IMR-90 (cell line): ENCODE results near the gene UBL4A. TPM values are rescaled to one million over a fixed set of nuclear protein-coding genes. Genes with fewer than 3 reads are reported as not detected.

Experiments used
- ATAC-seq: fragments of 200-7000 bp; cut with Tn5 transposase; 2 replicates; pipeline ENCODE4 v1.9.1; 2020; ENCODE audit warnings: low read depth, mild to moderate bottlenecking, moderate library complexity
- BruUV-seq: library from RNA; stranded (reverse); fragments of 400-500 nt; replicated peaks from 2 replicates; lab custom pipeline; 2021; lab: Mats Ljungman, UMichigan
- CTCF ChIA-PET: fragments of 300-600 bp; formaldehyde crosslinking; extraction: SDS; loops from one replicate; lab custom pipeline; 2021; ENCODE audit warnings: antibody characterized with exemption; lab: Yijun Ruan, JAX
- POLR2A ChIA-PET: fragments of 300-600 bp; sonication (Branson Sonifier 250); formaldehyde crosslinking; loops from one replicate; lab custom pipeline; 2022; ENCODE audit warnings: antibody characterized with exemption; ENCODE audit not compliant: unreplicated experiment; lab: Charles Lee
- DNase-seq: peaks from one replicate; pipeline ENCODE4 v3.0.0; 2013
- H2AFZ ChIP-seq: replicated peaks from 2 replicates; pipeline ENCODE3; 2013; ENCODE audit warnings: low read length, mild to moderate bottlenecking; ENCODE audit not compliant: poor library complexity
- H2AK5ac ChIP-seq: 2 replicates; pipeline ENCODE4 v1.6.1; 2013; ENCODE audit warnings: low read depth, low read length, inconsistent platforms
- H2AK9ac ChIP-seq: replicated peaks from 2 replicates; pipeline ENCODE3; 2013; ENCODE audit warnings: mild to moderate bottlenecking, low read depth, low read length, moderate library complexity; ENCODE audit not compliant: poor library complexity
- H2BK120ac ChIP-seq: 2 replicates; pipeline ENCODE4 v1.6.1; 2013; ENCODE audit warnings: low read depth, low read length, inconsistent platforms
- H2BK15ac ChIP-seq: 3 replicates; pipeline ENCODE4 v1.6.1; 2013; ENCODE audit warnings: low read depth, low read length, inconsistent platforms
- H2BK20ac ChIP-seq: 2 replicates; pipeline ENCODE4 v1.6.1; 2013; ENCODE audit warnings: low read depth, mild to moderate bottlenecking, inconsistent platforms, low read length, moderate library complexity
- H2BK5ac ChIP-seq: 2 replicates; pipeline ENCODE4 v1.6.1; 2013; ENCODE audit warnings: mild to moderate bottlenecking, low read depth, low read length, inconsistent platforms; ENCODE audit not compliant: poor library complexity, severe bottlenecking
- H3K14ac ChIP-seq: replicated peaks from 2 replicates; pipeline ENCODE4 v1.6.1; 2013; ENCODE audit warnings: low read depth, low read length, inconsistent platforms
- H3K18ac ChIP-seq: 2 replicates; pipeline ENCODE4 v1.6.1; 2013; ENCODE audit warnings: low read depth, low read length, control low read depth
- H3K23ac ChIP-seq: 2 replicates; pipeline ENCODE4 v1.6.1; 2013; ENCODE audit warnings: low read depth, low read length, inconsistent platforms
- H3K27ac ChIP-seq: 2 replicates; pipeline ENCODE4 v1.5.1; 2013; ENCODE audit warnings: mild to moderate bottlenecking, control low read depth, low read length; ENCODE audit not compliant: insufficient read depth
- H3K27me3 ChIP-seq: 2 replicates; pipeline ENCODE4 v1.6.1; 2013; ENCODE audit warnings: low read length; ENCODE audit not compliant: control insufficient read depth, insufficient read depth
- H3K36me3 ChIP-seq: 2 replicates; pipeline ENCODE4 v1.6.1; 2013; ENCODE audit warnings: low read length, mixed read lengths; ENCODE audit not compliant: control insufficient read depth, insufficient read depth
- H3K4ac ChIP-seq: 2 replicates; pipeline ENCODE4 v1.6.1; 2013; ENCODE audit warnings: low read depth, low read length, inconsistent platforms
- H3K4me1 ChIP-seq: 2 replicates; pipeline ENCODE4 v1.6.1; 2013; ENCODE audit warnings: low read length, mixed read lengths; ENCODE audit not compliant: control insufficient read depth, insufficient read depth
- H3K4me2 ChIP-seq: 2 replicates; pipeline ENCODE4 v1.6.1; 2013; ENCODE audit warnings: low read depth, mild to moderate bottlenecking, control low read depth, low read length, moderate library complexity
- H3K4me3 ChIP-seq: 2 replicates; pipeline ENCODE4 v1.5.1; 2013; ENCODE audit warnings: low read depth, mild to moderate bottlenecking, control low read depth, low read length, moderate library complexity; ENCODE audit not compliant: insufficient read depth
- H3K56ac ChIP-seq: 2 replicates; pipeline ENCODE4 v1.6.1; 2013; ENCODE audit warnings: low read length, inconsistent platforms; ENCODE audit not compliant: insufficient read depth; ENCODE audit errors: extremely low read depth
- H3K79me1 ChIP-seq, 2 experiments: 2 replicates each; pipeline ENCODE4 v1.6.1; 2013; ENCODE audit warnings: low read length in 2 of 2, inconsistent platforms in 1 of 2, low read depth in 1 of 2
- H3K9ac ChIP-seq: 2 replicates; pipeline ENCODE4 v1.6.1; 2013; ENCODE audit warnings: low read depth, low read length, control low read depth
- H3K9me1 ChIP-seq: 2 replicates; pipeline ENCODE4 v1.6.1; 2013; ENCODE audit warnings: low read length, inconsistent platforms; ENCODE audit not compliant: insufficient read depth
- H3K9me3 ChIP-seq: 2 replicates; pipeline ENCODE4 v1.6.1; 2013; ENCODE audit warnings: low read length; ENCODE audit not compliant: control insufficient read depth, insufficient read depth
- H4K20me1 ChIP-seq: 2 replicates; pipeline ENCODE4 v1.6.1; 2013; ENCODE audit warnings: low read length, inconsistent platforms; ENCODE audit not compliant: insufficient read depth
- H4K5ac ChIP-seq: 2 replicates; pipeline ENCODE4 v1.6.1; 2013; ENCODE audit warnings: mild to moderate bottlenecking, low read depth, low read length, control low read depth
- H4K8ac ChIP-seq, 2 experiments: 2 replicates each; pipeline ENCODE4 v1.6.1; 2013; ENCODE audit warnings: low read depth in 2 of 2, low read length in 2 of 2, control low read depth in 1 of 2, inconsistent platforms in 1 of 2
- H4K91ac ChIP-seq: 2 replicates; pipeline ENCODE4 v1.6.1; 2013; ENCODE audit warnings: low read depth, low read length, inconsistent platforms; ENCODE audit not compliant: insufficient read depth
- BHLHE40 ChIP-seq: fragments of 150-350 bp; IDR thresholded peaks from 2 replicates; pipeline ENCODE4 v1.6.1; 2016; ENCODE audit warnings: mild to moderate bottlenecking, low read depth, low read length
- CEBPB ChIP-seq: IDR thresholded peaks from 2 replicates; pipeline ENCODE4 v1.6.1; 2012; ENCODE audit warnings: low read depth, low read length, improper control_type of control experiment
- CHD1 ChIP-seq: IDR thresholded peaks from 2 replicates; pipeline ENCODE4 v1.6.1; 2012; ENCODE audit warnings: low read depth, low read length, improper control_type of control experiment
- FOS ChIP-seq: fragments of 150-350 bp; IDR thresholded peaks from 2 replicates; pipeline ENCODE4 v1.6.1; 2016; ENCODE audit warnings: low read depth, low read length
- MAFK ChIP-seq: IDR thresholded peaks from 2 replicates; pipeline ENCODE4 v1.6.1; 2012; ENCODE audit warnings: low read depth, low read length, improper control_type of control experiment
- MAZ ChIP-seq: IDR thresholded peaks from 2 replicates; pipeline ENCODE4 v1.6.1; 2012; ENCODE audit warnings: low read depth, mild to moderate bottlenecking, low read length, improper control_type of control experiment, moderate library complexity, borderline replicate concordance
- MXI1 ChIP-seq: IDR thresholded peaks from 2 replicates; pipeline ENCODE4 v1.6.1; 2012; ENCODE audit warnings: low read depth, mild to moderate bottlenecking, low read length, moderate library complexity, borderline replicate concordance
- NFE2L2 ChIP-seq: fragments of 150-350 bp; IDR thresholded peaks from 2 replicates; pipeline ENCODE4 v1.6.1; 2016; ENCODE audit warnings: low read depth, mild to moderate bottlenecking, low read length
- POLR2A ChIP-seq: IDR thresholded peaks from 2 replicates; pipeline ENCODE4 v1.6.1; 2012; ENCODE audit warnings: mild to moderate bottlenecking, low read depth, low read length
- RAD21 ChIP-seq: IDR thresholded peaks from 2 replicates; pipeline ENCODE4 v1.6.1; 2012; ENCODE audit warnings: low read length, improper control_type of control experiment
- RCOR1 ChIP-seq: IDR thresholded peaks from 2 replicates; pipeline ENCODE4 v1.6.1; 2012; ENCODE audit warnings: mild to moderate bottlenecking, low read length, improper control_type of control experiment; ENCODE audit not compliant: insufficient replicate concordance
- RFX5 ChIP-seq: IDR thresholded peaks from 2 replicates; pipeline ENCODE4 v1.8.0; 2012; ENCODE audit warnings: low read depth, mild to moderate bottlenecking, low read length, moderate library complexity
- SMC3 ChIP-seq: fragments of 150-350 bp; IDR thresholded peaks from 2 replicates; pipeline ENCODE4 v1.6.1; 2016; ENCODE audit warnings: low read depth, mild to moderate bottlenecking, antibody characterized with exemption, low read length, moderate library complexity
- WGBS, 2 experiments: methylation state at CpG; one replicate each; pipeline versions ENCODE4 v1.1.5 to v1.1.7; 2013; ENCODE audit warnings: missing lambda C conversion rate in 2 of 2; ENCODE audit not compliant: insufficient read length in 1 of 2; ENCODE audit errors: extremely low coverage in 2 of 2; 5-methylcytosine and 5-hydroxymethylcytosine counted together
- dilution Hi-C: fragments of 300-500 bp; cut with HindIII; formaldehyde crosslinking; loops from one replicate; pipeline ENCODE4 v1.14.3; 2018; ENCODE audit warnings: low sequenced_read_pairs; ENCODE audit not compliant: unreplicated experiment
- in situ Hi-C: fragments of 300-500 bp; cut with MboI; formaldehyde crosslinking; loops from 3 replicates; pipeline ENCODE4 v1.14.3; 2019; ENCODE audit warnings: low sequenced_read_pairs, inconsistent platforms, mixed read lengths
- intact Hi-C: fragments of 100-400 bp; cut with micrococcal nuclease; formaldehyde crosslinking; loops from 2 replicates; pipeline ENCODE4 v1.10.0; 2022
- polyA plus RNA-seq, 3 experiments: library from polyadenylated mRNA; depleted of rRNA; stranded (reverse); fragments of >200 nt; gene quantifications; 2 replicates each; pipeline ENCODE4 v1.2.3, GENCODE V29; 2012; ENCODE audit warnings: low replicate concordance in 1 of 3
- total RNA-seq: library from RNA; depleted of rRNA; stranded (reverse); fragments of >200 nt; gene quantifications from 2 replicates; pipeline ENCODE4 v1.2.3, GENCODE V29; 2012
- TF ChIP-seq, protein P1 (sequence below): conservative IDR thresholded peaks from 2 replicates; pipeline ENCODE4 v1.5.1; 2012; ENCODE audit warnings: mild to moderate bottlenecking, low read depth, low read length, improper control_type of control experiment
- TF ChIP-seq, protein P2 (sequence below): fragments of 150-350 bp; IDR thresholded peaks from 2 replicates; pipeline ENCODE4 v1.6.1; 2016; ENCODE audit warnings: low read depth, mild to moderate bottlenecking, low read length, moderate library complexity, borderline replicate concordance

The UBL4A gene
- total and polyA plus RNA-seq, 2 of the 4 experiments (the other 2 are of a cell fraction), result 24.6 to 28.3 TPM

DNA sequence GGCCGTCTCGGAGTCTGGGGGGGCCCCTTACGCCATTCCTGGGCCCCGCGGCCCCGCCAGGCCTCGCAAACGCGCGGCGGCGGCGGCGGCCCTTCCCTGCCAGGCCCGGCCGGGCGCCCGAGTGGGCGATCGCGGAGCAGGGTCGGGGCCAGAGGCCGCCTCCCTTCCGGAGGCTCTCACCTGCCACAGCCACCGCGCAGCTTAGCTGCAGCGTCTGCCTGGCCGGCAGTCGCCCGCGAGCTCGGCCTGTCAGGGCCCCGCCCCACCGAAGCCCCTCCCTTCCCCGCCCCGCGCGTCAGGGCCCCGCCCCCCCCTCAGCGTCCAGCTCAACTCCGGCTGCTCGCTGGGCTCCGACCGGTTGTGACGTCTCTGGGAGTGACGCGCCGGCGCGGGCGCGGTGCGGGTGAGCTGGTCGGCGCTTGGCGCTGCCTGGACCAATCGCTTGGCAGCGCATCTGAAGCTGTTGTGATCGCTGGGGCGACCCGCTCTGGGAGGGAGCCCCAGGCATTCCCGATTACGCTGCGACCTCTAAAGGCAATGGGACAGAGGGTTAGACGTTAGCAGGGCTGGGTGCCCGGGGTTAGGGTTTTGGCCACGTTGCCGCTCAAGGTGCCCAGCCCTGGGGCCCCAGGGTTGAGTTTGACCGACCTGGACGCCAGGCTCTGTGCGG, 4.1 kb upstream of the UBL4A start, which contains the start of gene SLC10A3:
Gene SLC10A3 (minus strand): TSS at position 216 of the 670 bp plus-strand sequence. CDS start 1,689 bp downstream, outside the sequence.
- peaks cover 5% of the 10 kb centered on the region; the same call in 1 of the 2 replicates for H3K36me3 ChIP-seq
- H3K14ac ChIP-seq, result peak within 1 kb of the TSS; percentile 86
- peak within 1 kb of the TSS; percentile 85 for H3K4ac ChIP-seq
- H2BK15ac ChIP-seq, result peak within 1 kb of the TSS; percentile 39; the same call in 1 of the 3 replicates
- intact Hi-C loops (loop anchor here (1.0 to 2.0 kb wide), 3 partner anchors 26 to 56 kb away; partner anchors contain the start of genes FAM3A, G6PD and IKBKG), in situ Hi-C loops (no loop called here), dilution Hi-C loops (no loop called here)
- H3K79me1 ChIP-seq, result peaks cover 0 to 25% of the 10 kb centered on the region in 2 experiments; a peak in 2 of 4 replicates
- H3K27ac ChIP-seq, result peak within 1 kb of the TSS; percentile 93
- ChIA-PET CTCF (interaction anchor here (0.6 kb wide), 1 partner anchor 63 kb away, joined by 4 read pairs; no protein-coding TSS in a partner anchor), POLR2A (interaction anchor here (0.5 to 1.0 kb wide), 2 partner anchors 12 to 119 kb away, joined by 3 read pairs; no protein-coding TSS in a partner anchor)
- no peaks in the 10 kb centered on the region; the same call in 1 of the 2 replicates for H4K20me1 ChIP-seq
- H3K18ac ChIP-seq, result peak within 1 kb of the TSS; percentile 71; the same call in 1 of the 2 replicates
- peak within 1 kb of the TSS; percentile 66 for H2AK5ac ChIP-seq
- 0 out of 2 replicates have a peak within 1 kb of the TSS, but pooled peaks have one; percentile 30 for H2BK120ac ChIP-seq
- peaks cover 2% of the 10 kb centered on the region; the same call in 1 of the 2 replicates for H3K4me1 ChIP-seq
- H2AFZ ChIP-seq, result peak within 1 kb of the TSS; percentile 91
- H2BK20ac ChIP-seq, result no peak within 1 kb of the TSS
- peak within 1 kb of the TSS; percentile 15; the same call in 1 of the 2 replicates for H4K91ac ChIP-seq
- peak; percentile 86 for ATAC-seq
- peak within 1 kb of the TSS; percentile 91 for H3K23ac ChIP-seq
- DNase-seq, result peak; percentile 92
- H4K5ac ChIP-seq, result peak within 1 kb of the TSS; percentile 75
- peak within 1 kb of the TSS; percentile 84 for H3K4me3 ChIP-seq
- H4K8ac ChIP-seq, result peak within 1 kb of the TSS; percentile 86 to 89; a peak in 2 of 4 replicates
- H2BK5ac ChIP-seq, result peak within 1 kb of the TSS; percentile 69
- 32% methylated on average over 22 of the region's 71 CpGs; no CpG with 5 or more reads in 1 of the 2 experiments for WGBS, 2 experiments
- H3K27me3 ChIP-seq, result no peaks in the 10 kb centered on the region
- H3K9me1 ChIP-seq, result peaks cover 8% of the 10 kb centered on the region; the same call in 1 of the 2 replicates
- H3K9me3 ChIP-seq, result no peaks in the 10 kb centered on the region
- peak within 1 kb of the TSS; percentile 96 for H2AK9ac ChIP-seq
- BruUV-seq, result no TSS peak
- peak within 1 kb of the TSS; percentile 76; the same call in 1 of the 2 replicates for H3K56ac ChIP-seq
- H3K9ac ChIP-seq, result peak within 1 kb of the TSS; percentile 95
- peak within 1 kb of the TSS; percentile 89 for H3K4me2 ChIP-seq
- TF ChIP-seq MXI1, result no peak
- no peak for TF ChIP-seq BHLHE40
- 0 out of 2 replicates have a peak, but pooled peaks have one; percentile 35 for TF ChIP-seq MAZ
- 0 out of 2 replicates have a peak, but pooled peaks have one; percentile 13 for TF ChIP-seq RAD21
- TF ChIP-seq CEBPB, result no peak
- TF ChIP-seq NFE2L2, result no peak
- TF ChIP-seq, protein P1, sequence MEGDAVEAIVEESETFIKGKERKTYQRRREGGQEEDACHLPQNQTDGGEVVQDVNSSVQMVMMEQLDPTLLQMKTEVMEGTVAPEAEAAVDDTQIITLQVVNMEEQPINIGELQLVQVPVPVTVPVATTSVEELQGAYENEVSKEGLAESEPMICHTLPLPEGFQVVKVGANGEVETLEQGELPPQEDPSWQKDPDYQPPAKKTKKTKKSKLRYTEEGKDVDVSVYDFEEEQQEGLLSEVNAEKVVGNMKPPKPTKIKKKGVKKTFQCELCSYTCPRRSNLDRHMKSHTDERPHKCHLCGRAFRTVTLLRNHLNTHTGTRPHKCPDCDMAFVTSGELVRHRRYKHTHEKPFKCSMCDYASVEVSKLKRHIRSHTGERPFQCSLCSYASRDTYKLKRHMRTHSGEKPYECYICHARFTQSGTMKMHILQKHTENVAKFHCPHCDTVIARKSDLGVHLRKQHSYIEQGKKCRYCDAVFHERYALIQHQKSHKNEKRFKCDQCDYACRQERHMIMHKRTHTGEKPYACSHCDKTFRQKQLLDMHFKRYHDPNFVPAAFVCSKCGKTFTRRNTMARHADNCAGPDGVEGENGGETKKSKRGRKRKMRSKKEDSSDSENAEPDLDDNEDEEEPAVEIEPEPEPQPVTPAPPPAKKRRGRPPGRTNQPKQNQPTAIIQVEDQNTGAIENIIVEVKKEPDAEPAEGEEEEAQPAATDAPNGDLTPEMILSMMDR, result 0 out of 2 replicates have a peak, but pooled peaks have one; percentile 10
- TF ChIP-seq CHD1, result no peak
- no peak for TF ChIP-seq MAFK
- TF ChIP-seq, protein P2, sequence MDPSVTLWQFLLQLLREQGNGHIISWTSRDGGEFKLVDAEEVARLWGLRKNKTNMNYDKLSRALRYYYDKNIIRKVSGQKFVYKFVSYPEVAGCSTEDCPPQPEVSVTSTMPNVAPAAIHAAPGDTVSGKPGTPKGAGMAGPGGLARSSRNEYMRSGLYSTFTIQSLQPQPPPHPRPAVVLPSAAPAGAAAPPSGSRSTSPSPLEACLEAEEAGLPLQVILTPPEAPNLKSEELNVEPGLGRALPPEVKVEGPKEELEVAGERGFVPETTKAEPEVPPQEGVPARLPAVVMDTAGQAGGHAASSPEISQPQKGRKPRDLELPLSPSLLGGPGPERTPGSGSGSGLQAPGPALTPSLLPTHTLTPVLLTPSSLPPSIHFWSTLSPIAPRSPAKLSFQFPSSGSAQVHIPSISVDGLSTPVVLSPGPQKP, result no peak
- no peak for TF ChIP-seq RFX5
- no peak for TF ChIP-seq SMC3
- no peak for TF ChIP-seq FOS
- no peak for TF ChIP-seq RCOR1
- peak; percentile 95 for TF ChIP-seq POLR2A
